MM.1S (cell line): ENCODE results near the gene LINC01488.

ENCODE experiments used
- DNase-seq: peaks from one replicate; pipeline ENCODE4 v3.0.0-alpha.2; 2015
- H2AFZ ChIP-seq: fragments of 300-600 bp; sonication (generic); 2 replicates; pipeline ENCODE4 v1.6.0; 2016; ENCODE audit warnings: antibody characterized with exemption, low read length
- H3F3A ChIP-seq: fragments of 300-600 bp; sonication (generic); 2 replicates; pipeline ENCODE4 v1.6.1; 2016; ENCODE audit warnings: mild to moderate bottlenecking, antibody characterized with exemption, low read length, moderate library complexity, mixed read lengths; ENCODE audit not compliant: insufficient read depth
- H3K27ac ChIP-seq: fragments of 300-600 bp; sonication (generic); 2 replicates; pipeline ENCODE4 v1.5.1; 2016; ENCODE audit warnings: mild to moderate bottlenecking, low read length
- H3K27me3 ChIP-seq: fragments of 300-600 bp; sonication (generic); replicated peaks from 2 replicates; pipeline ENCODE4 v1.6.0; 2016; ENCODE audit warnings: low read length; ENCODE audit not compliant: insufficient read depth
- H3K36me3 ChIP-seq: fragments of 300-600 bp; sonication (generic); replicated peaks from 2 replicates; pipeline ENCODE4 v1.6.1; 2016; ENCODE audit warnings: mild to moderate bottlenecking, low read length, mixed read lengths; ENCODE audit not compliant: insufficient read depth
- H3K4me1 ChIP-seq: fragments of 300-600 bp; sonication (generic); 2 replicates; pipeline ENCODE4 v1.6.1; 2016; ENCODE audit warnings: low read length, mixed read lengths
- H3K4me2 ChIP-seq: fragments of 300-600 bp; sonication (generic); 2 replicates; pipeline ENCODE4 v1.6.0; 2016; ENCODE audit warnings: low read depth, low read length
- H3K4me3 ChIP-seq: fragments of 300-600 bp; sonication (generic); 2 replicates; pipeline ENCODE4 v1.5.1; 2016; ENCODE audit warnings: low read length, mixed read lengths
- H3K79me2 ChIP-seq: fragments of 300-600 bp; sonication (generic); 2 replicates; pipeline ENCODE4 v1.6.1; 2016; ENCODE audit warnings: mixed run types, low read length, mixed read lengths
- H3K9ac ChIP-seq: fragments of 300-600 bp; sonication (generic); 2 replicates; pipeline ENCODE4 v1.6.1; 2016; ENCODE audit warnings: low read length, mixed read lengths
- H3K9me2 ChIP-seq: fragments of 300-600 bp; sonication (generic); replicated peaks from 2 replicates; pipeline ENCODE4 v1.6.1; 2016; ENCODE audit warnings: mild to moderate bottlenecking, low read length, mixed read lengths; ENCODE audit not compliant: insufficient read depth
- H3K9me3 ChIP-seq: fragments of 300-600 bp; sonication (generic); replicated peaks from 2 replicates; pipeline ENCODE4 v1.6.1; 2016; ENCODE audit warnings: mild to moderate bottlenecking, low read length, mixed read lengths; ENCODE audit not compliant: insufficient read depth
- H4K20me1 ChIP-seq: fragments of 300-600 bp; sonication (generic); 2 replicates; pipeline ENCODE4 v1.6.1; 2016; ENCODE audit warnings: mild to moderate bottlenecking, low read length, moderate library complexity, mixed read lengths; ENCODE audit not compliant: insufficient read depth
- EZH2 ChIP-seq: fragments of 300-600 bp; sonication (generic); optimal IDR thresholded peaks from 2 replicates; pipeline ENCODE3; 2017; ENCODE audit warnings: low read depth, mild to moderate bottlenecking, antibody characterized with exemption, low read length, mixed read lengths
- EZH2phosphoT487 ChIP-seq: fragments of 300-600 bp; sonication (generic); IDR thresholded peaks from 2 replicates; pipeline ENCODE4 v1.6.1; 2018; ENCODE audit warnings: antibody characterized with exemption, low read length
- TF ChIP-seq, protein P1 (sequence below): fragments of 300-600 bp; sonication (generic); IDR thresholded peaks from 2 replicates; pipeline ENCODE4 v1.5.1; 2016; ENCODE audit warnings: antibody characterized with exemption, low read length, mixed read lengths

The LINC01488 gene

DNA sequence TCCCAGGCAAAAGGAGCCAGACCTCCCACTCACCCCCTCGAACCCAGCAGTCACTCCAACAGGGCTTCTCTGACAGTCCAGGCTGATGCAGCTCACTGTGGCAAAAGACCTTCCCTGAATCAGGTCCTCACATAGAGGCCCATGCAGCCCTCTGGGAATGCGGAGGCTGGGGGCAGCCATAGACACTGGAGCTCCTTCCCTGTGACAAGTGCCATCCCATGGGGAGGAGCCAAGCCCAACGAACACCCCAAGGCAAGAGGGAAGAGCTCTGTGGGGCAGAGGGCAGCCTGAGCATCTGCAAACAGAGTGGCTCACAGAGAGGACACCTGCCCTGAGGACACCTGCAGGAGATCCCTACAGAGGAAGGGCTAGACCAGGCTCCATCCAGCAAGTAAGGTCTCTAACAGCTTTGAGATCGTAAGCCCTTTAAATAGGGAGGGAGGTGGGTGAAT is at the start of gene LINC01488:
TSS of gene LINC01488 (plus strand) at position 271 of the 452 bp plus-strand sequence.
- Histone ChIP-seq H3K9me2 (no peaks in the 10 kb centered on the region), H3K4me1 (no peaks in the 10 kb centered on the region), H3K9ac (no peak within 1 kb of the TSS), H2AFZ (no peak within 1 kb of the TSS), H3K4me2 (no peak within 1 kb of the TSS), H3K36me3 (no peaks in the 10 kb centered on the region), H3K27me3 (peaks cover 96% of the 10 kb centered on the region), H4K20me1 (no peaks in the 10 kb centered on the region), H3K79me2 (no peaks in the 10 kb centered on the region), H3F3A (no peaks in the 10 kb centered on the region), H3K9me3 (no peaks in the 10 kb centered on the region), H3K27ac (no peak within 1 kb of the TSS), H3K4me3 (no peak within 1 kb of the TSS)
- DNase-seq: no peak
- TF ChIP-seq EZH2 (no peak), EZH2phosphoT487 (no peak)
- TF ChIP-seq, protein P1, sequence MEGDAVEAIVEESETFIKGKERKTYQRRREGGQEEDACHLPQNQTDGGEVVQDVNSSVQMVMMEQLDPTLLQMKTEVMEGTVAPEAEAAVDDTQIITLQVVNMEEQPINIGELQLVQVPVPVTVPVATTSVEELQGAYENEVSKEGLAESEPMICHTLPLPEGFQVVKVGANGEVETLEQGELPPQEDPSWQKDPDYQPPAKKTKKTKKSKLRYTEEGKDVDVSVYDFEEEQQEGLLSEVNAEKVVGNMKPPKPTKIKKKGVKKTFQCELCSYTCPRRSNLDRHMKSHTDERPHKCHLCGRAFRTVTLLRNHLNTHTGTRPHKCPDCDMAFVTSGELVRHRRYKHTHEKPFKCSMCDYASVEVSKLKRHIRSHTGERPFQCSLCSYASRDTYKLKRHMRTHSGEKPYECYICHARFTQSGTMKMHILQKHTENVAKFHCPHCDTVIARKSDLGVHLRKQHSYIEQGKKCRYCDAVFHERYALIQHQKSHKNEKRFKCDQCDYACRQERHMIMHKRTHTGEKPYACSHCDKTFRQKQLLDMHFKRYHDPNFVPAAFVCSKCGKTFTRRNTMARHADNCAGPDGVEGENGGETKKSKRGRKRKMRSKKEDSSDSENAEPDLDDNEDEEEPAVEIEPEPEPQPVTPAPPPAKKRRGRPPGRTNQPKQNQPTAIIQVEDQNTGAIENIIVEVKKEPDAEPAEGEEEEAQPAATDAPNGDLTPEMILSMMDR: no peak

DNA sequence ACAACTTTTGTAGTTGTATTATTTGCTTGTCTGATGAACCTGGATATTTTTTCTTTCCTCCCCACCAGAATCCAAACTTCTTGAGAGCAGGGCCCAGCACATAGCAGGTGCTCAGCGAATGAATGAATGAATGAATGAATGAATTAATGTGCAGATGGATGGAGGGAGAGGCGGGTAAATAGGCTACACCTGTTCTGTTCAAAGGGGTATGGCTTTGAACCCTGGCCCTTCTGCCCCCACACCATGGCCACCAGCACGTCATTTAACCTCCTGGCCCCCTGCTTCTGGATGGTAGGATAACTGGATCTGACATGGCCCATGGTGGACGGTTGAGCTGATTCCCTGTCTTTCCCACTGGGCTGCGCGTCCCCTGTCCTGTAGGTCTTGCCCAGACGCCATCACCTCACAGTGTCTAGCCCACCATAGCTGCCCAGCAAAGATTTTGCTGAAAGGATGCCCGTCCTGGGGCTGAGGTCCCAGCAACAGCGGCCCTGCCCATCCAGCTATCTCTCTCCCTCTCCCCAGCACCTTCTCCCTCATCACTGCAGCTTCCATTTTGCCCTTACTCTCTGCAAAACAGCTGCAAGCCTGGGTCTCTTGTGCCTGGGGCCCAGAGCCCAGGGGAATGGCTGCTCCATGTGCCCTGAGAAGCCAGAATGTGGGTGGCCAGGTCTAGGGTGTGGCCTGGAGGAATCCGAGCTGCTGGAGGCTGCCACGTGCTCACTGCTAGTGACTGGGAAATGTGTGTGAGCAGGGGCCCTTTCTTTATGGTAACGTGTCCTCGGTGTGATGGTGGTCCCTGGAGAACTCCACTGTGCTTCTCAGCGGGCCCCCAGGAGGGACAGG is 49.3 kb upstream of the LINC01488 start:
- Histone ChIP-seq H4K20me1 (no peaks in the 10 kb centered on the region), H3K9me3 (no peaks in the 10 kb centered on the region), H3K4me3 (no peak overlapping the region), H3K9me2 (no peaks in the 10 kb centered on the region), H3K4me2 (no peak overlapping the region), H3K79me2 (no peaks in the 10 kb centered on the region), H3K9ac (no peak overlapping the region), H3K27ac (no peak overlapping the region), H2AFZ (no peak overlapping the region), H3F3A (no peaks in the 10 kb centered on the region), H3K4me1 (no peaks in the 10 kb centered on the region), H3K27me3 (peaks cover 83% of the 10 kb centered on the region), H3K36me3 (no peaks in the 10 kb centered on the region)
- TF ChIP-seq EZH2phosphoT487 (no peak), EZH2 (no peak)
- TF ChIP-seq, protein P1: no peak
- no peak for DNase-seq

DNA sequence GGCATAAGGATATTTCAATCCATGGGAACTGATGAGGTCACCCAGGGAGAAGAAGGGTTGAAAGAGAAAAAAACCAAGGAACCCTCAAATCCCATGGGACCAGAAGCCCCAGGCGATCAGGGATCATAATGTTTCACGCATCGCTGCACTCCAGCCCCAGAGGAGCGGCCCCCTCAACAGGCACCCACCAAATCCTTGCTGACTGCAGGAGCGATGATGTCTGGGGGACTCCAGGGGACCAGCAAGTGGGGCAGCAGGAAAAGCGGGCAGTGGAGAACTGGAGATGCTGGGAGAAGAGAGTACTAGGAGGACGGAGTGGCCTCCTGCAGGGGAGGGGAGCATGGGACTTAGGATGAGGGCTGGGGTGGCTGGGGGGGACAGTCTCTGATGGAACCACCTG is 47.7 kb upstream of the LINC01488 start:
- Histone ChIP-seq H3K36me3 (no peaks in the 10 kb centered on the region), H3K4me2 (no peak overlapping the region), H3K9ac (no peak overlapping the region), H3F3A (no peaks in the 10 kb centered on the region), H4K20me1 (no peaks in the 10 kb centered on the region), H3K79me2 (no peaks in the 10 kb centered on the region), H3K27ac (no peak overlapping the region), H3K27me3 (peaks cover 83% of the 10 kb centered on the region), H3K4me3 (no peak overlapping the region), H3K9me2 (no peaks in the 10 kb centered on the region), H3K4me1 (no peaks in the 10 kb centered on the region), H2AFZ (no peak overlapping the region), H3K9me3 (no peaks in the 10 kb centered on the region)
- TF ChIP-seq EZH2phosphoT487: no peak
- TF ChIP-seq, protein P1: no peak
- DNase-seq: no peak
